ENCODE measurements around the gene DERA. TPM values are rescaled to one million over a fixed set of nuclear protein-coding genes. Genes with fewer than 3 reads are reported as not detected.

The DERA gene
- total RNA-seq, 2 experiments from 2014 or later, result 6.2 to 7.2 TPM

DNA sequence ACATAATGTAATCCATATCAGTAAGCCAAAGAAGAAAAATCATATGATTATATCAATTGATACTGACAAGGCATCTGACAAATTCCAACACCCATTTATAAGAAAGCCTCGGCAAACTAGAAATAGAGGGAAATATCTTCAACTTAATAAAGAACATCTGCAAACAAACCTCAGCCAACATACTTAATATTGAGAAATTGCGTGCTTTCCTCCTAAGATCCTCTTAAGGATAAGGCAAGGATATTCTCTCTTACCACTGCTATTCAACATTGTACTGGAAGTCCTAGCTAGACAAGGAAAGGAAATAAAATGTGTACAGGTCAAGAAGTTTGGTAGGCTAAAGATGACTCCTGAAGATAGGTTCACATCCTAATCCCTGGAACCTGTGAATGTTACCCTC is 115.9 kb downstream of the DERA start:
- Mint-ChIP-seq H3K4me3 (no peak overlapping the region), H3K27ac (no peak overlapping the region), H3K36me3 (ENCODE audit: low read depth) (peaks cover 54% of the 10 kb centered on the region), H3K4me1 (ENCODE audit: low read depth) (no peaks in the 10 kb centered on the region), H3K27me3 (no peaks in the 10 kb centered on the region), H3K9me3 (peaks cover 3% of the 10 kb centered on the region)
- H3K27ac ChIP-seq (ENCODE audit: low read depth in 1 of 2, low read length in 2 of 2), result no peak overlapping the region
- no peak overlapping the region for H3K4me3 ChIP-seq (ENCODE audit: low read length)
- no peak for DNase-seq
- H3K27me3 ChIP-seq (ENCODE audit: control insufficient read depth in 1 of 2, insufficient read depth in 2 of 2, low read length in 2 of 2), result no peaks in the 10 kb centered on the region
- peaks cover 0 to 5% of the 10 kb centered on the region in 2 experiments for H3K9me3 ChIP-seq (ENCODE audit: control insufficient read depth in 1 of 2, insufficient read depth in 1 of 2, low read length in 2 of 2)
- ChIA-PET POLR2A (no interaction called here), CTCF (interaction anchor here (0.6 kb wide), 1 partner anchor 886 kb away, joined by 4 read pairs; no protein-coding TSS in a partner anchor)
- no peaks in the 10 kb centered on the region for H3K4me1 ChIP-seq (ENCODE audit: insufficient read depth, low read length)
- no peaks in the 10 kb centered on the region for H3K36me3 ChIP-seq (ENCODE audit: insufficient read depth, low read length)
- ATAC-seq (ENCODE audit: poor library complexity), result no peak
- TF ChIP-seq, protein P1, sequence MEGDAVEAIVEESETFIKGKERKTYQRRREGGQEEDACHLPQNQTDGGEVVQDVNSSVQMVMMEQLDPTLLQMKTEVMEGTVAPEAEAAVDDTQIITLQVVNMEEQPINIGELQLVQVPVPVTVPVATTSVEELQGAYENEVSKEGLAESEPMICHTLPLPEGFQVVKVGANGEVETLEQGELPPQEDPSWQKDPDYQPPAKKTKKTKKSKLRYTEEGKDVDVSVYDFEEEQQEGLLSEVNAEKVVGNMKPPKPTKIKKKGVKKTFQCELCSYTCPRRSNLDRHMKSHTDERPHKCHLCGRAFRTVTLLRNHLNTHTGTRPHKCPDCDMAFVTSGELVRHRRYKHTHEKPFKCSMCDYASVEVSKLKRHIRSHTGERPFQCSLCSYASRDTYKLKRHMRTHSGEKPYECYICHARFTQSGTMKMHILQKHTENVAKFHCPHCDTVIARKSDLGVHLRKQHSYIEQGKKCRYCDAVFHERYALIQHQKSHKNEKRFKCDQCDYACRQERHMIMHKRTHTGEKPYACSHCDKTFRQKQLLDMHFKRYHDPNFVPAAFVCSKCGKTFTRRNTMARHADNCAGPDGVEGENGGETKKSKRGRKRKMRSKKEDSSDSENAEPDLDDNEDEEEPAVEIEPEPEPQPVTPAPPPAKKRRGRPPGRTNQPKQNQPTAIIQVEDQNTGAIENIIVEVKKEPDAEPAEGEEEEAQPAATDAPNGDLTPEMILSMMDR (IDR thresholded peaks at IDR 0.05), result no peak
- intact Hi-C loops (cut with DNase I, micrococcal nuclease), result no loop called here

DNA sequence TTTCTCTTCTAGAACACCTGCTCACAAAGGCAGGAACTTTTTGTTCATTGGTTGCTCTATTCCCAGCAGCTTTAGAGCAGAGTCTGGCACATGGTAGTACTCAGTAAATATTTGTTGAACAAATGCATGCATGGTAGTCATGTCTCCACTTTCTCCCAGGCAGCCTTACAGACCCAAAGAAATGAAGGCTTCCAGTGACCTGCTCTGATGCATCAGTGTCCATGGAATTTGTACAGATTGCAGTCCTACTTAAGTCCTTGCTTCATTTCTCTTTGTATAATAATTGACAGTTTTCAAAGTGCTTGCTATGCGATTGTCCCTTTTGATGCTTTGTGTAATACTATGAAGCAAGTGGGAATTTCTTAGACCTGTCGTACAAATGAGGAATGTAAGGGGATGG is 119.6 kb downstream of the DERA start:
- DNase-seq (no peak), ATAC-seq (ENCODE audit: poor library complexity) (no peak)
- H3K27me3 Mint-ChIP-seq, result no peaks in the 10 kb centered on the region
- TF ChIP-seq, protein P1 (IDR thresholded peaks at IDR 0.05), result no peak
- ChIA-PET CTCF (no interaction called here), POLR2A (no interaction called here)
- H3K9me3 Mint-ChIP-seq, result peaks cover 3% of the 10 kb centered on the region
- Histone ChIP-seq H3K27me3 (ENCODE audit: control insufficient read depth in 1 of 2, insufficient read depth in 2 of 2, low read length in 2 of 2) (no peaks in the 10 kb centered on the region), H3K27ac (ENCODE audit: low read depth in 1 of 2, low read length in 2 of 2) (no peak overlapping the region), H3K4me1 (ENCODE audit: insufficient read depth, low read length) (no peaks in the 10 kb centered on the region), H3K9me3 (ENCODE audit: control insufficient read depth in 1 of 2, insufficient read depth in 1 of 2, low read length in 2 of 2) (no peaks in the 10 kb centered on the region), H3K4me3 (ENCODE audit: low read length) (no peak overlapping the region), H3K36me3 (ENCODE audit: insufficient read depth, low read length) (peaks cover 5% of the 10 kb centered on the region)
- no peak overlapping the region for H3K4me3 Mint-ChIP-seq
- no peak overlapping the region for H3K27ac Mint-ChIP-seq
- H3K36me3 Mint-ChIP-seq (ENCODE audit: low read depth), result peaks cover 67% of the 10 kb centered on the region
- no peaks in the 10 kb centered on the region for H3K4me1 Mint-ChIP-seq (ENCODE audit: low read depth)
- intact Hi-C loops (cut with DNase I, micrococcal nuclease), result no loop called here

DNA sequence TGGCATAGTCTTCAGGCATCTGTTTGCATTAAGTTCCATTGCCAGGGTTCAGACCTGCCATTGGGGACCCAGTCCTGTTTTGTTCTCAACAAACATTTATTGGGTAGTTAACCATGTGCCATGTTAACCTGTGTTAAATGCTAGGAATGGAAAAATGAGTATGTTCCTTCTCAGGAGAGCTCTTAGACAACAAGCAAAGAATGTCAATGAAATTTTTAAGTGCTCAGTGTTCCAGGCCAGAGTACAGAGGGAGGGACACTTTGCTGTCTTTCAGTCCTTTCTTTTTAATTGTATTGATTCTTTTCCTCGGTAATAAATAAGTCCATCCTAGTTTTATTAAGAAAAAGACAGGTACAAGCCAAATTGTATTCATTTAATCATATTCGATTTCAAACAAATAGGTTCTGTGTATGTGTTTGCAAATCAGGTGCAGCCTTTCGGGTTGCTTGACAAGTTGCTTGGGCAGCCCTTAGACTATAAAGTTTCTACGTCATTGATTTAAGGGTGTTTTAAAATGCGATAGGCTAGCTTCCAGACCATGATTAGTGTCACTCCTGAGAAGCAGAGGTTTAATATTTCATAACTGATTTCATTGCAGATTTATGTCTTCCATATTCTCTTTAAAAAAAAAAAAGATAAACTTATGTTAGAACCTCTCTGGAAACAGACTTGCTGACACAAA is 123.1 kb downstream of the DERA start:
- Histone ChIP-seq H3K36me3 (ENCODE audit: insufficient read depth, low read length) (peaks cover 9% of the 10 kb centered on the region), H3K9me3 (ENCODE audit: control insufficient read depth in 1 of 2, insufficient read depth in 1 of 2, low read length in 2 of 2) (no peaks in the 10 kb centered on the region), H3K27me3 (ENCODE audit: control insufficient read depth in 1 of 2, insufficient read depth in 2 of 2, low read length in 2 of 2) (no peaks in the 10 kb centered on the region), H3K4me1 (ENCODE audit: insufficient read depth, low read length) (no peaks in the 10 kb centered on the region), H3K4me3 (ENCODE audit: low read length) (no peak overlapping the region), H3K27ac (ENCODE audit: low read depth in 1 of 2, low read length in 2 of 2) (no peak overlapping the region)
- ATAC-seq (ENCODE audit: poor library complexity) (no peak), DNase-seq (no peak)
- Mint-ChIP-seq H3K9me3 (no peaks in the 10 kb centered on the region), H3K4me3 (no peak overlapping the region), H3K27ac (no peak overlapping the region), H3K27me3 (no peaks in the 10 kb centered on the region), H3K4me1 (ENCODE audit: low read depth) (no peaks in the 10 kb centered on the region), H3K36me3 (ENCODE audit: low read depth) (peaks cover 74% of the 10 kb centered on the region)
- ChIA-PET CTCF (no interaction called here), POLR2A (no interaction called here)
- TF ChIP-seq, protein P1 (IDR thresholded peaks at IDR 0.05), result no peak
- intact Hi-C loops (cut with DNase I, micrococcal nuclease), result no loop called here
